Fibroblast of lung (primary cell): Measurements from ENCODE around the gene EIF2D. TPM values are rescaled to one million over a fixed set of nuclear protein-coding genes. Genes with fewer than 3 reads are reported as not detected.

Experiments used
- DNase-seq, 2 donors: peaks; one replicate each; pipeline versions ENCODE4 v3.0.0 to v3.0.0-alpha.2; 2010; ENCODE audit warnings: low read depth in 2 of 2
- H2AFZ ChIP-seq: 2 replicates; pipeline ENCODE4 v1.5.1; 2012; ENCODE audit warnings: low read length, control low read depth, inconsistent platforms
- H3K27ac ChIP-seq: 2 replicates; pipeline ENCODE4 v1.5.1; 2011; ENCODE audit warnings: low read length, control low read depth; ENCODE audit not compliant: insufficient read depth
- H3K27me3 ChIP-seq: 2 replicates; pipeline ENCODE4 v1.5.1; 2011; ENCODE audit warnings: mild to moderate bottlenecking, low read length; ENCODE audit not compliant: control insufficient read depth, insufficient read depth
- H3K36me3 ChIP-seq: 2 replicates; pipeline ENCODE4 v1.5.1; 2011; ENCODE audit warnings: low read length; ENCODE audit not compliant: control insufficient read depth, insufficient read depth
- H3K4me1 ChIP-seq: 2 replicates; pipeline ENCODE4 v1.5.1; 2011; ENCODE audit warnings: low read length; ENCODE audit not compliant: control insufficient read depth, insufficient read depth; ENCODE audit errors: extremely low read depth
- H3K4me2 ChIP-seq: 2 replicates; pipeline ENCODE4 v1.5.1; 2011; ENCODE audit warnings: low read length, control low read depth; ENCODE audit not compliant: insufficient read depth; ENCODE audit errors: extremely low read depth
- H3K4me3 ChIP-seq, 4 experiments: fragments of 200-600 bp in 1 of 4; sonication (generic) in 1 of 4; replicated peaks in 1 of 4; 2 replicates each; pipeline ENCODE4 v1.5.1; 2011 to 2016; ENCODE audit warnings: low read length in 4 of 4, low read depth in 3 of 4, mild to moderate bottlenecking in 3 of 4, control low read depth in 2 of 4, inconsistent platforms in 1 of 4, mixed read lengths in 1 of 4; ENCODE audit not compliant: insufficient read depth in 1 of 4; ENCODE audit errors: control extremely low read depth in 1 of 4
- H3K79me2 ChIP-seq: 2 replicates; pipeline ENCODE4 v1.5.1; 2012; ENCODE audit warnings: mild to moderate bottlenecking, low read length, inconsistent platforms; ENCODE audit not compliant: control insufficient read depth, insufficient read depth
- H3K9ac ChIP-seq: 2 replicates; pipeline ENCODE4 v1.5.1; 2011; ENCODE audit warnings: mild to moderate bottlenecking, low read length, control low read depth; ENCODE audit not compliant: insufficient read depth
- H3K9me3 ChIP-seq: 2 replicates; pipeline ENCODE4 v1.5.1; 2012; ENCODE audit warnings: low read depth, low read length; ENCODE audit not compliant: control insufficient read depth, insufficient read depth
- H4K20me1 ChIP-seq: 2 replicates; pipeline ENCODE4 v1.5.1; 2011; ENCODE audit warnings: low read length; ENCODE audit not compliant: control insufficient read depth, insufficient read depth; ENCODE audit errors: extremely low read depth
- CTCF ChIP-seq, 2 donors: IDR thresholded peaks in 1 of 2; conservative IDR thresholded peaks in 1 of 2; 1 replicate in 1 of 2; 2 replicates in 1 of 2; pipeline ENCODE4 v1.5.1; 2011 to 2012; ENCODE audit warnings: low read length in 2 of 2, control low read depth in 1 of 2, inconsistent platforms in 1 of 2, low read depth in 1 of 2, mild to moderate bottlenecking in 1 of 2
- EZH2 ChIP-seq: IDR thresholded peaks from 2 replicates; pipeline ENCODE4 v1.5.1; 2012; ENCODE audit warnings: low read length, control low read depth, mild to moderate bottlenecking; ENCODE audit errors: missing control alignments
- polyA plus RNA-seq, 2 donors: library from polyadenylated mRNA; depleted of rRNA in 1 of 2; stranded (reverse) in 1 of 2; unstranded in 1 of 2; fragments of >200 nt; gene quantifications; 2 replicates each; pipeline ENCODE4 v1.2.1, GENCODE V29; 2011 to 2012; ENCODE audit warnings: missing spikeins in 1 of 2
- total RNA-seq: library from RNA; depleted of rRNA; stranded (reverse); fragments of >200 nt; gene quantifications from 2 replicates; pipeline ENCODE4 v1.2.1, GENCODE V29; 2014

EIF2D gene
- total and polyA plus RNA-seq, 2 donors (not counting 1 experiment from before 2014, with no cell fraction given) = 53.0 to 59.8 TPM

- Histone ChIP-seq H3K36me3 (no peaks in the 10 kb centered on the region), H3K79me2 (no peaks in the 10 kb centered on the region), H2AFZ (no peak overlapping the region), H3K9ac (no peak overlapping the region), H3K27me3 (no peaks in the 10 kb centered on the region), H3K9me3 (no peaks in the 10 kb centered on the region), H3K4me3 (no peak overlapping the region), H3K4me1 (no peaks in the 10 kb centered on the region), H3K27ac (no peak overlapping the region), H4K20me1 (no peaks in the 10 kb centered on the region), H3K4me2 (no peak overlapping the region)
- DNase-seq = no peak
- TF ChIP-seq CTCF (conservative IDR thresholded peaks at IDR 0.05 in 1 of 2, IDR thresholded peaks at IDR 0.05 in 1 of 2; ENCODE audit: low read depth in 1 of 2, low read length in 2 of 2) (no peak), EZH2 (no peak)
These were observed 43.4 kb downstream of the EIF2D start for GRCh38 chr1:206568779-206569352.

GRCh38 chr1:206568256-206568655, 44.0 kb downstream of the EIF2D start:
- H3K4me1 ChIP-seq = no peaks in the 10 kb centered on the region
- no peak overlapping the region for H3K27ac ChIP-seq
- TF ChIP-seq CTCF (conservative IDR thresholded peaks at IDR 0.05 in 1 of 2, IDR thresholded peaks at IDR 0.05 in 1 of 2; ENCODE audit: low read depth in 1 of 2, low read length in 2 of 2) = no peak
- no peak for TF ChIP-seq EZH2
- H3K79me2 ChIP-seq = no peaks in the 10 kb centered on the region
- H2AFZ ChIP-seq = no peak overlapping the region
- H3K36me3 ChIP-seq = no peaks in the 10 kb centered on the region
- no peak overlapping the region for H3K4me2 ChIP-seq
- peak in 1 of 2 donors; percentile 84 for DNase-seq
- H3K9ac ChIP-seq = no peak overlapping the region
- no peaks in the 10 kb centered on the region for H3K9me3 ChIP-seq
- no peak overlapping the region for H3K4me3 ChIP-seq
- no peaks in the 10 kb centered on the region for H3K27me3 ChIP-seq
- no peaks in the 10 kb centered on the region for H4K20me1 ChIP-seq

- TF ChIP-seq EZH2 (no peak), CTCF (conservative IDR thresholded peaks at IDR 0.05 in 1 of 2, IDR thresholded peaks at IDR 0.05 in 1 of 2; ENCODE audit: low read depth in 1 of 2, low read length in 2 of 2) (no peak)
- H3K9me3 ChIP-seq = no peaks in the 10 kb centered on the region
- H3K4me3 ChIP-seq = no peak overlapping the region
- H3K4me2 ChIP-seq = no peak overlapping the region
- no peaks in the 10 kb centered on the region for H3K4me1 ChIP-seq
- H3K9ac ChIP-seq = no peak overlapping the region
- H3K36me3 ChIP-seq = no peaks in the 10 kb centered on the region
- peaks cover 2% of the 10 kb centered on the region for H3K27me3 ChIP-seq
- H2AFZ ChIP-seq = no peak overlapping the region
- no peaks in the 10 kb centered on the region for H3K79me2 ChIP-seq
- H3K27ac ChIP-seq = no peak overlapping the region
- DNase-seq = no peak
- H4K20me1 ChIP-seq = no peaks in the 10 kb centered on the region
These were observed 45.3 kb downstream of the EIF2D start for GRCh38 chr1:206566999-206567398.
